Endodermal cell (in vitro differentiated cells): ENCODE measurements around the gene MICU1. TPM values are rescaled to one million over a fixed set of nuclear protein-coding genes. Genes with fewer than 3 reads are reported as not detected.

Experiments
- DNase-seq: peaks from one replicate; pipeline ENCODE4 v3.0.0-alpha.2; 2017
- H3K27ac ChIP-seq: 2 replicates; pipeline ENCODE4 v1.5.1; 2013; ENCODE audit warnings: mild to moderate bottlenecking, low read depth, low read length, moderate library complexity
- H3K27me3 ChIP-seq: 2 replicates; pipeline ENCODE4 v1.6.1; 2013; ENCODE audit warnings: mild to moderate bottlenecking, low read length, moderate library complexity; ENCODE audit not compliant: insufficient read depth, control insufficient read depth, poor library complexity, severe bottlenecking
- H3K36me3 ChIP-seq: 2 replicates; pipeline ENCODE4 v1.7.0; 2013; ENCODE audit warnings: mild to moderate bottlenecking, low read length, moderate library complexity; ENCODE audit not compliant: control insufficient read depth, insufficient read depth
- H3K4me1 ChIP-seq: one replicate; pipeline ENCODE4 v1.7.0; 2013; ENCODE audit warnings: low read length; ENCODE audit not compliant: control insufficient read depth, insufficient read depth
- H3K4me3 ChIP-seq: 2 replicates; pipeline ENCODE4 v1.5.1; 2013; ENCODE audit warnings: mild to moderate bottlenecking, low read length, moderate library complexity
- H3K9ac ChIP-seq: 2 replicates; pipeline ENCODE4 v1.6.1; 2013; ENCODE audit warnings: mild to moderate bottlenecking, low read length, moderate library complexity; ENCODE audit not compliant: poor library complexity, severe bottlenecking; ENCODE audit errors: extremely low read depth
- H3K9me3 ChIP-seq: 2 replicates; pipeline ENCODE4 v1.6.1; 2013; ENCODE audit warnings: mild to moderate bottlenecking, low read length, moderate library complexity; ENCODE audit not compliant: control insufficient read depth
- H3K27ac Mint-ChIP-seq: 2 replicates; pipeline ENCODE4 v1.8.0; 2020; ENCODE audit warnings: mixed read lengths
- H3K27me3 Mint-ChIP-seq: 2 replicates; pipeline ENCODE4 v1.8.0; 2021; ENCODE audit warnings: mild to moderate bottlenecking, mixed read lengths; ENCODE audit not compliant: insufficient read depth
- H3K36me3 Mint-ChIP-seq: 2 replicates; pipeline ENCODE4 v1.8.0; 2020; ENCODE audit warnings: low read depth, mixed read lengths
- H3K4me1 Mint-ChIP-seq: 2 replicates; pipeline ENCODE4 v1.8.0; 2020; ENCODE audit warnings: mixed read lengths
- H3K4me3 Mint-ChIP-seq: 2 replicates; pipeline ENCODE4 v1.8.0; 2020; ENCODE audit warnings: mild to moderate bottlenecking, moderate library complexity, mixed read lengths
- H3K9me3 Mint-ChIP-seq: 2 replicates; pipeline ENCODE4 v1.8.0; 2020; ENCODE audit warnings: mild to moderate bottlenecking, mixed read lengths
- WGBS, 2 experiments: methylation state at CpG; one replicate each; pipeline versions ENCODE4 v1.1.5 to v1.1.7; 2013; ENCODE audit warnings: missing lambda C conversion rate in 2 of 2, mixed read lengths in 1 of 2; ENCODE audit not compliant: insufficient coverage in 1 of 2, insufficient read length in 1 of 2; 5-methylcytosine and 5-hydroxymethylcytosine counted together
- total RNA-seq, 2 donors: library from RNA; stranded (reverse); fragmentation: NEBNext Ultra II Directional in 1 of 2; extraction: Animal tissue kit (Norgen Biotek cat#: 25700) in 1 of 2; gene quantifications; 2 replicates in 1 of 2; 3 replicates in 1 of 2; pipeline ENCODE4 v1.2.1, GENCODE V29; 2021
- TF ChIP-seq, protein P1 (sequence below): fragments of 200-600 bp; sonication (generic); conservative IDR thresholded peaks from 2 replicates; pipeline ENCODE4 v1.5.0; 2021; ENCODE audit warnings: antibody characterized with exemption, mild to moderate bottlenecking

MICU1 gene
- total RNA-seq, 2 donors from 2014 or later: 41.9 to 54.9 TPM

DNA sequence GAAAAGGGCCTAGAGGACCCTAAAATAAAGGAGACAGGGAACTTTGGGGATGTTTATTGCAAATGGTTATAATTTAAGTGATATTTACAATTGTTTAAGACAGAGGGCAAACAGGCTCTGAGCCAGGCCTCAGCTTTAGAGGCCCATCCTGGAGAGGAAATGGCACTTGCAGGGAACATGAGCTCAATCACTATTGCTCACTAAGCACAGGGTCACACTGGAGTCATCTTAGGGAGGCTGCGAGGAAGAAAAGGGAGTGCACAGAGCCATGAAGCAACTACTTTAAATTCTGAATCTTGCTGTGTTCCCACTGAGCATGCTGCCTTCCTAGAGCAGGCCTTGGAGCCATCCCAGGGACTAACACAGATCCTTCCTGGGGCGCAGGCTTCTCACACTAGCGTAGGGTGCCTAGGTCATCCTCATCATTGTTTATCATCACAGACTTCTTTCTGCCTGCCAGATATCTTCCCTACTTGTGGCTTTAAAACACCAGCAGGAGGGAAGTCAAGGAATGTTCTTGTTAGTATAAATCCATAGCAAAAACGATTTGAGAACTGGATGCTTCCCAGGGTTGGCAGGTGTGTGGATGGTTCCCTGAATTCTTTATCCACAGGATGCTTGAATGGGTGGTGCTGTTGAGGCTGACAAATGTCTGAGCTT, 258.4 kb downstream of the MICU1 start:
- Histone ChIP-seq H3K4me1 (peaks cover 14% of the 10 kb centered on the region), H3K9me3 (peaks cover 7% of the 10 kb centered on the region), H3K27ac (no peak overlapping the region), H3K4me3 (no peak overlapping the region), H3K36me3 (peaks cover 23% of the 10 kb centered on the region), H3K9ac (no peak overlapping the region), H3K27me3 (no peaks in the 10 kb centered on the region)
- H3K4me3 Mint-ChIP-seq: no peak overlapping the region
- no peak for DNase-seq
- TF ChIP-seq, protein P1, sequence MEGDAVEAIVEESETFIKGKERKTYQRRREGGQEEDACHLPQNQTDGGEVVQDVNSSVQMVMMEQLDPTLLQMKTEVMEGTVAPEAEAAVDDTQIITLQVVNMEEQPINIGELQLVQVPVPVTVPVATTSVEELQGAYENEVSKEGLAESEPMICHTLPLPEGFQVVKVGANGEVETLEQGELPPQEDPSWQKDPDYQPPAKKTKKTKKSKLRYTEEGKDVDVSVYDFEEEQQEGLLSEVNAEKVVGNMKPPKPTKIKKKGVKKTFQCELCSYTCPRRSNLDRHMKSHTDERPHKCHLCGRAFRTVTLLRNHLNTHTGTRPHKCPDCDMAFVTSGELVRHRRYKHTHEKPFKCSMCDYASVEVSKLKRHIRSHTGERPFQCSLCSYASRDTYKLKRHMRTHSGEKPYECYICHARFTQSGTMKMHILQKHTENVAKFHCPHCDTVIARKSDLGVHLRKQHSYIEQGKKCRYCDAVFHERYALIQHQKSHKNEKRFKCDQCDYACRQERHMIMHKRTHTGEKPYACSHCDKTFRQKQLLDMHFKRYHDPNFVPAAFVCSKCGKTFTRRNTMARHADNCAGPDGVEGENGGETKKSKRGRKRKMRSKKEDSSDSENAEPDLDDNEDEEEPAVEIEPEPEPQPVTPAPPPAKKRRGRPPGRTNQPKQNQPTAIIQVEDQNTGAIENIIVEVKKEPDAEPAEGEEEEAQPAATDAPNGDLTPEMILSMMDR: no peak
- peaks cover 46% of the 10 kb centered on the region for H3K36me3 Mint-ChIP-seq
- 88 to 96% methylated on average over 4 of the region's 4 CpGs for WGBS, 2 experiments
- peak overlapping the region; percentile 64 for H3K27ac Mint-ChIP-seq
- no peaks in the 10 kb centered on the region for H3K27me3 Mint-ChIP-seq
- H3K4me1 Mint-ChIP-seq: peaks cover 9% of the 10 kb centered on the region
- H3K9me3 Mint-ChIP-seq: peaks cover 8% of the 10 kb centered on the region

DNA sequence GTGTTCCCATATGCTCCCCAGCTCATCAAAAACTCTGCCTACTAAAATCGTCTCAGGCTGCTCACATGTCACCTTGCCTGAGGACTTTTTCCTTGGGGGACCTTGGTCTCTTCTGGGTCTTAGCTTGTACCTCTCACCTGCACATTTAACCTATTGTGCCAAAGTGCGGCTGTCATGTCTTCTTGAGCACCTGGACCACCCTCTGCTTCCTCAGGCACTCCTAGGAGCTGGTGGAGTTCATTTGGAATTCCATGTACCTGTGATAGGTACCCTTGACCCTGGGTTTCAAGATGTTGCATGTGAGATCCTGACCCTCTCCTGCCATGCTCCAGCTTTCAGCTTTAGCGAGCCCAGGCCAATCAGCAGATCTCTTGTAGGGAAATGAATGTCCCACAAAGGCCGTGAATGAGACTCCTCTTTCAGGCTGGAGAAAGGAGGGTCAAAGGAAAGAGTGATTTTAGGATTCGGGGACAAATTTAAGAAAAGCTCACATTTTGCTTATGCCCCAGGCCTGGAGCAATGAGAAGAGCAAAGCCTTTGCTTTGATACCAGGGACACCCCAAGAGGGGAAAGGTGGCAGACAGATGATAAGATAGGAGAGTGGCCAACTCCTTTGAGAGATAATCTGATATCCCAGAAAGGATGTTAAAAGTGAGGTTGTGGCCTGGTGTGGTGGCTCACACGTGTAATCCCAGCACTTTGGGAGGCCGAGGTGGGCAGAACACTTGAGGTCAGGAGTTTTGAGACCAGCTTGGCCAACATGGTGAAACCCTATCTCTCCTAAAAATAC, 260.6 kb downstream of the MICU1 start:
- no peak overlapping the region for H3K4me3 ChIP-seq
- H3K9me3 ChIP-seq: peaks cover 7% of the 10 kb centered on the region
- peaks cover 14% of the 10 kb centered on the region for H3K4me1 ChIP-seq
- H3K27ac Mint-ChIP-seq: peak overlapping the region; percentile 24
- TF ChIP-seq, protein P1: no peak
- no peak for DNase-seq
- no peaks in the 10 kb centered on the region for H3K27me3 Mint-ChIP-seq
- H3K36me3 Mint-ChIP-seq: peaks cover 41% of the 10 kb centered on the region
- H3K9me3 Mint-ChIP-seq: peaks cover 8% of the 10 kb centered on the region
- no peak overlapping the region for H3K9ac ChIP-seq
- H3K4me3 Mint-ChIP-seq: no peak overlapping the region
- peaks cover 9% of the 10 kb centered on the region for H3K4me1 Mint-ChIP-seq
- H3K27me3 ChIP-seq: no peaks in the 10 kb centered on the region
- H3K27ac ChIP-seq: no peak overlapping the region
- 86 to 87% methylated on average over 6 to 7 of the region's 7 CpGs for WGBS, 2 experiments
- H3K36me3 ChIP-seq: peaks cover 18% of the 10 kb centered on the region

DNA sequence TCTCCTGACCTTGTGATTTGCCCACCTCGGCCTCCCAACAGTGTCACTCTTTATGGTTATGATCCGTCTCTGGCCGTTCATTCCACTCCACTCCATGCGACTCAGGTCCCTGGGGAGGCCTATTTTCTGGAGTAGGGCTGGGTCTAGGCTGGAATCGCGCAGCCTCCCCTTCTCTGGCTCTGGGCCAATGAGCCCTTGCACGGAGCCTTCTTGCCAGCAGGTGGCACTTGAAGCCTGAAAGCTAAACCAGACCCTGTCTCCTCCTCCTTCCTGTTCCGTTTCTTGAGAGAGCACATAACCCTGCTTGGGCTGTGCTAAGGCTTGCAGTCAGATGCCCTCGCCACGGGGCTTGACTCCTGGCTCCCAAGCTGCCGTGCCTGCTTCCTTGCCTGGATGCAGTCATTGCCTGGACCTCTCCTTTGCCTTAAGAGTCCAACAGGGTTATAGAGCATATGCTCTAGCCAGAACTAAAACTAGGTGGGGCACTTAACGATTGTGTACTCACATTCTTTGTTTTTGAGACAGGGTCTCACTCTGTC, 261.6 kb downstream of the MICU1 start:
- Histone ChIP-seq H3K4me3 (no peak overlapping the region), H3K9me3 (peaks cover 7% of the 10 kb centered on the region), H3K27ac (no peak overlapping the region), H3K36me3 (peaks cover 18% of the 10 kb centered on the region), H3K4me1 (peaks cover 14% of the 10 kb centered on the region), H3K9ac (no peak overlapping the region), H3K27me3 (no peaks in the 10 kb centered on the region)
- peak; percentile 97 for DNase-seq
- Mint-ChIP-seq H3K27ac (peak overlapping the region; percentile 24), H3K9me3 (peaks cover 7% of the 10 kb centered on the region), H3K4me1 (peaks cover 9% of the 10 kb centered on the region), H3K27me3 (no peaks in the 10 kb centered on the region), H3K4me3 (no peak overlapping the region), H3K36me3 (peaks cover 37% of the 10 kb centered on the region)
- TF ChIP-seq, protein P1: peak; percentile 96
- WGBS, 2 experiments: 25 to 33% methylated on average over 5 to 12 of the region's 12 CpGs
